Measurements from ENCODE around the gene GGACT.
"Not testable (repeated sequence)": the region's sequence is repeated elsewhere in the genome, so short reads cannot be mapped to it uniquely, and the experiment has no call there.

The GGACT gene

GRCh38 chr13:100588331-100589177, at the start of gene GGACT:
Gene GGACT, minus strand, starts transcription at chr13:100588789. Its CDS starts 56,198 bp downstream, at chr13:100532591.
- peak; percentile 68 for DNase-seq (ENCODE audit: low read depth)

- DNase-seq (ENCODE audit: low read depth), result no peak
Observed at GRCh38 chr13:100637796-100638195, 49.2 kb upstream of the GGACT start.

GRCh38 chr13:100637380-100637779, 48.8 kb upstream of the GGACT start:
- DNase-seq (ENCODE audit: low read depth), result no peak

- DNase-seq (ENCODE audit: low read depth), result no peak
Observed at GRCh38 chr13:100636441-100636840, 47.9 kb upstream of the GGACT start.

GRCh38 chr13:100636004-100636403, 47.4 kb upstream of the GGACT start:
- DNase-seq (ENCODE audit: low read depth), result no peak

GRCh38 chr13:100634696-100635095, 46.1 kb upstream of the GGACT start:
- no peak for DNase-seq (ENCODE audit: low read depth)

- no peak for DNase-seq (ENCODE audit: low read depth)
Observed at GRCh38 chr13:100633461-100633860, 44.9 kb upstream of the GGACT start.

- DNase-seq (ENCODE audit: low read depth), result no peak
Observed at GRCh38 chr13:100630555-100630954, 42.0 kb upstream of the GGACT start.

GRCh38 chr13:100627120-100627519, 38.5 kb upstream of the GGACT start:
- DNase-seq (ENCODE audit: low read depth), result no peak

GRCh38 chr13:100625447-100625846, 36.9 kb upstream of the GGACT start:
- DNase-seq (ENCODE audit: low read depth), result no peak

GRCh38 chr13:100620792-100621191, 32.2 kb upstream of the GGACT start:
- DNase-seq (ENCODE audit: low read depth), result no peak

GRCh38 chr13:100619940-100620339, 31.4 kb upstream of the GGACT start:
- DNase-seq (ENCODE audit: low read depth), result no peak

- DNase-seq (ENCODE audit: low read depth), result not testable (repeated sequence)
Observed at GRCh38 chr13:100618897-100619296, 30.3 kb upstream of the GGACT start.

GRCh38 chr13:100613031-100613430, 24.4 kb upstream of the GGACT start:
- no peak for DNase-seq (ENCODE audit: low read depth)

- DNase-seq (ENCODE audit: low read depth), result no peak
Observed at GRCh38 chr13:100611678-100612492, 23.3 kb upstream of the GGACT start.

GRCh38 chr13:100610391-100611347, 22.1 kb upstream of the GGACT start:
- DNase-seq (ENCODE audit: low read depth), result no peak

GRCh38 chr13:100608906-100609305, 20.3 kb upstream of the GGACT start:
- DNase-seq (ENCODE audit: low read depth), result no peak

GRCh38 chr13:100608489-100608888, 19.9 kb upstream of the GGACT start:
- DNase-seq (ENCODE audit: low read depth), result no peak

- DNase-seq (ENCODE audit: low read depth), result no peak
Observed at GRCh38 chr13:100604918-100605710, 16.5 kb upstream of the GGACT start.

- no peak for DNase-seq (ENCODE audit: low read depth)
Observed at GRCh38 chr13:100602493-100603111, 14.0 kb upstream of the GGACT start.

- no peak for DNase-seq (ENCODE audit: low read depth)
Observed at GRCh38 chr13:100601716-100602115, 13.1 kb upstream of the GGACT start.
